ENCODE measurements around the gene KLRC4.
"Not testable (repeated sequence)": the region's sequence is repeated elsewhere in the genome, so short reads cannot be mapped to it uniquely, and the experiment has no call there.

KLRC4 gene, protein sequence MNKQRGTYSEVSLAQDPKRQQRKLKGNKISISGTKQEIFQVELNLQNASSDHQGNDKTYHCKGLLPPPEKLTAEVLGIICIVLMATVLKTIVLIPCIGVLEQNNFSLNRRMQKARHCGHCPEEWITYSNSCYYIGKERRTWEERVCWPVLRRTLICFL

GRCh38 chr12:10409392-10409791 lies at the start of gene KLRC4:
KLRC4 (minus strand) TSS chr12:10409757; CDS start chr12:10409575, 182 bp downstream.
- peak in 1 of 2 donors; percentile 45 for DNase-seq

DNA sequence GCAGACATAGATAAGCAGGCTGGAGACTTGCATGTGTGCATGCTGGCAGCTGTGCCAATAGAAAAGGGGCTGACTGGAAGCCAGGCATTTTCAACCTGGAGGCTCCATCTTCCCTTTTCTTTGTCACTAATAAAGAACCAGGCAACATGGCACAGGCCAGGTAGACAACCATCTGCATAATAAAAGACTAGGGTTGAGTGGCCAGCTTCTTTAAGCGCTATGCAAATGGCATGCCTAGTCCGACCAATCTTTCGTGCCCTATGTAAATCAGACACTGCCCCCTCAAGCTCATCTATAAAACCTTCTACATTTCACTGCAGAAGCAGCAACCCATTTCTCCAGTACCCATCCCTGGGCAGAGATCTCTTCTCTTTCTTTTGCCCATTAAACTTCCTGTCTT lies 48.2 kb upstream of the KLRC4 start:
- DNase-seq: no peak

GRCh38 chr12:10456856-10457255 lies 47.3 kb upstream of the KLRC4 start:
- no peak for DNase-seq

GRCh38 chr12:10455766-10456165 lies 46.2 kb upstream of the KLRC4 start:
- no peak for DNase-seq

DNA sequence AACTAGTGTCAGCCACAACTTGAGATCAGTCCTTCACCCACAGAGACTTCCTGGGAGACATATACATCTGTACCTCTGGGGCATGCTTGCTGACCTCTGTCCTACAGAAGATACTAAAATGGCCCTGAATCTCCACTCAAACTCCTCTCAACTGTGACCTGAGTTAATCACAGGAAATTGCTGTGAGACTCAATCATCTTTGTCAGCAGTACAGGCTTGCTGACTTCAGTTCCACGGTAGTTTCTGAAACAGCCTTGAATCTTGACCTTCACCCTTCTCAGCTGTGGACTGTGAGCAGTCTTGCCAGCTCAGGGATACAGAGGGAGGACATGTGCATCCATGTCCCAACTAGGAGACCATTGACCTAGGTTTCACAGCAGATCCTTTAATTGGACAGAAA lies 45.0 kb upstream of the KLRC4 start:
- no peak for DNase-seq

- DNase-seq: no peak
These were observed 43.6 kb upstream of the KLRC4 start, which contains the start of gene KLRC1 for GRCh38 chr12:10453156-10453555. KLRC1 (minus strand) TSS chr12:10453377; CDS start chr12:10451156, 2,221 bp downstream.

GRCh38 chr12:10448236-10448635 lies 38.7 kb upstream of the KLRC4 start:
- no peak for DNase-seq

GRCh38 chr12:10446052-10446451 lies 36.5 kb upstream of the KLRC4 start:
- not testable (repeated sequence) for DNase-seq

DNA sequence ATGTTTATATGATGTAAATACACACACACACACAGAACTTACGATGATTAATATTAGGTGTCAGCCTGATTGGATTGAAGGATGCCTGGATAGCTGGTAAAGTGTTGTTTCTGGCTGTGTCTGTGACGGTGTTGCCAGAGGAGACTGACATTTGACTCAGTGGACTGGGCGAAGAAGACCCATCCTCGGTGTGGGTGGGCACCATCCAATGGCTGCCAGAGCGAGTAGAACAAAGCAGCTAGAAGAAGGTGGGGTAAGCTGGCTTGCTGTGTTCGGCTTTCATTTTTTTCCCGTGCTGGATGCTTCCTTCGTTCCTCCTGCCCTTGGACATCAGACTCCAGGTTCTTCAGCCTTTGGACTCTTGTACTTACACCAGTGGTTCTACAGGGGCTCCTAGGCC lies 31.6 kb upstream of the KLRC4 start:
- DNase-seq: not testable (repeated sequence)

- not testable (repeated sequence) for DNase-seq
These were observed 30.2 kb upstream of the KLRC4 start for GRCh38 chr12:10439608-10440274.

DNA sequence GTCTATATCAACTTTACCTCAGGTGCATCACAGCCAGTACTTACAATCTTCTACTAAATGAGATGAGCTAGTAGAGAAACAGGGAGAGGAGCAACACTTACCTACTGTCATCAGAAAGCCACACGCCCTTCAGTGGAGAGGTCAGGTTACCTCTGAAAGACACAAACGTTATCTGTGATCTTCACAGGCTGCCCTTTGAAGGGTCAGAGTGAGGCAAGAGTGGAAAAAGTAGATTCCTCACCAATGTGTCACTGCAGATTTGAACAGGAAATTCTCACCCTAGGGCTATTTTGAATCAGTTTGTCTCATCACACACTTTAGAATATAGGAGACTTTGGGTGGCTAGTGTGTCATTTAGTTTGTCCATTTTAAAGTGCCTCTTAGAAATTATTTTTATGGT lies 28.0 kb upstream of the KLRC4 start:
- DNase-seq: not testable (repeated sequence)

- DNase-seq: not testable (repeated sequence)
These were observed 26.3 kb upstream of the KLRC4 start, which contains the start of gene KLRC2 for GRCh38 chr12:10435816-10436215. KLRC2 (minus strand) TSS chr12:10436010; CDS start chr12:10435986, 24 bp downstream.

DNA sequence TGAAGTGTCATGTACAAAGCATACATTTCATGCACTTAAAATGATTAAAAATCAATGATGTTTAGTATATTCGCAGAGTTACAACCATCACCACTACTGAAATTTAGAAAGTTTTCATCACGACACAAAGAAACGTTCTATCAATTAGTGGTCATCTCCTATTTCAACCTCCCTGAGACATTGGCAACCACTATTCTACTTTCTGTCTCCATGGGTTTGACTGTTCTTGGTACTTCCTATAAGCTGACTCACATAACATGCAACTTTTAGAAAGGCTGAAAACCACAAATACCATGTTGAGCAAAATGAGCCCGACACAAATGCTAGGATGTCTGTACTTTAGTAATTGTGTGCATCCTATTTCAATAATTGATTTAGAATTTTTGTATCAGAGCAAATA lies 21.1 kb upstream of the KLRC4 start:
- DNase-seq: not testable (repeated sequence)

GRCh38 chr12:10425938-10426337 lies 16.4 kb upstream of the KLRC4 start:
- DNase-seq: not testable (repeated sequence)

DNA sequence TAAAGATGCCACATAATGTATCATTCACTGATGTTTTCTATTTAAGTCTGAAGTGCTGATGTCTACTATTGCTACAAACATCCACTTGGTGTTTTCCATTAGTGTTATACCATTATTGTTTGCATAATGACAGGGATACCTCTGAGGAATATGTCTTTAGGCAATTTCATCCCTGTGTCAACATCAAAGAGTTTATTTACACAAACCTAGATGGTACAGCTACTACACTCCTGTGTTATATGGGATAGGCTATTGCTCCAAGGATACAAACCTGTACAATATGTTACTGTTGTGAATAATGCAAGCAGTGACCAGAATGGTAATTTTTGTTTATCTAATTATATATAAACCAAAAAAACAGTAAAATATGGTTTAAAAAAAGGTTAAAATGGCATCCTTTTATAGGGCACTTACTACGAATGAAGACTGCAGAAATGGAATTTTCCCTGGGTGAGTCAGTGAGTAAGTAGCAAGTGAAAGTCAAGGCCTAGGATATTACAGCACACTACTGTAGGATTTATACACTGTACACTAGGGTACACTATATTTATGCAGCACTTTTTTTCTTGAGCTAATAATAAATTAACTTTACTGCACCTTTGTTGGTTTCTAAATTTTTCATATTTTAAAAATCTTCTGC lies 14.8 kb upstream of the KLRC4 start:
- DNase-seq: not testable (repeated sequence)

DNA sequence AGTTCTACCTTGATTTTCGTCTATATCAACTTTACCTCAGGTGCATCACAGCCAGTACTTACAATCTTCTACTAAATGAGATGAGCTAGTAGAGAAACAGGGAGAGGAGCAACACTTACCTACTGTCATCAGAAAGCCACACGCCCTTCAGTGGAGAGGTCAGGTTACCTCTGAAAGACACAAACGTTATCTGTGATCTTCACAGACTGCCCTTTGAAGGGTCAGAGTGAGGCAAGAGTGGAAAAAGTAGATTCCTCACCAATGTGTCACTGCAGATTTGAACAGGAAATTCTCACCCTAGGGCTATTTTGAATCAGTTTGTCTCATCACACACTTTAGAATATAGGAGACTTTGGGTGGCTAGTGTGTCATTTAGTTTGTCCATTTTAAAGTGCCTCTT lies 12.6 kb upstream of the KLRC4 start:
- not testable (repeated sequence) for DNase-seq

DNA sequence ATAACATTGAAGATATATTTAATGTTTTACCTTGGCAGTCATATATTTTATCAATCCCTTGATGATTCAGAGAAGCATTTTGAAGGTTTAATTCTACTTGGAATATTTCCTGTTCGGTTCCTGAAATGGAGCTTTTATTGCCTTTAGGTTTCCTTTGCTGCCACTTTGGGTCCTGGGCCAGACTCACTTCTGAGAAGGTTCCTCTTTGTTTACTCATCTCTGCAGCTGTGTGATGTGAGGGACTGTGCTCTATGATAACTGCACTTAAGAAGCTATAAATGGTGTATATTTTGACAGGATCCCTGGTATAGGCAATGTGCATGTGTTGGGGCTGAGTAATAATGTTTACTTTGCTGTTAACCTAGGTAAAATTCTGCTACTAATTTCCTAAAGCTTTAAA lies 10.8 kb upstream of the KLRC4 start, which contains the start of gene KLRC3:
Gene KLRC3 (minus strand): TSS at position 262 of the 400 bp plus-strand sequence. CDS start 45 bp downstream, at position 217.
- DNase-seq: not testable (repeated sequence)

- DNase-seq: no peak
These were observed 715 bp downstream of the KLRC4 start for GRCh38 chr12:10408842-10409241.

- peak in 1 of 2 donors; percentile 31 for DNase-seq
These were observed 2.8 kb downstream of the KLRC4 start for GRCh38 chr12:10406725-10407124.

GRCh38 chr12:10405294-10405693 lies 4.3 kb downstream of the KLRC4 start:
- no peak for DNase-seq

DNA sequence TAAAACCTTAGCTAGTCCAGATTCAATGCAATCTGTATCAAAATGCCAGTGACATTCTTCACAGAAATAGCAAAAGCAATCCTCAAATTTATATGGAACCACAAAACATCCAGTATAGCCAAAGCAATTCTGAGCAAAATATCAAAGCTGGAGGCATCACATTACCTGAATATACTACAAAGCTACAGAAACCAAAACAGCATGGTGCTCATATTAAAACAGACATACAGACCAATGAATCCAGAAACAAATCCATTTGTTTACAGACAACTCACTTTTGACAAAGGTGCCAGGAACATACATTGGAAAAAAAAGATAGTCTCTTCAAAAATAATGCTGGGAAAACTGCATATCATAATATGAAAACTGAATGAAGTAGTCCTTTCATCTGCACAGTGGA lies 4.8 kb downstream of the KLRC4 start:
- no peak for DNase-seq

DNA sequence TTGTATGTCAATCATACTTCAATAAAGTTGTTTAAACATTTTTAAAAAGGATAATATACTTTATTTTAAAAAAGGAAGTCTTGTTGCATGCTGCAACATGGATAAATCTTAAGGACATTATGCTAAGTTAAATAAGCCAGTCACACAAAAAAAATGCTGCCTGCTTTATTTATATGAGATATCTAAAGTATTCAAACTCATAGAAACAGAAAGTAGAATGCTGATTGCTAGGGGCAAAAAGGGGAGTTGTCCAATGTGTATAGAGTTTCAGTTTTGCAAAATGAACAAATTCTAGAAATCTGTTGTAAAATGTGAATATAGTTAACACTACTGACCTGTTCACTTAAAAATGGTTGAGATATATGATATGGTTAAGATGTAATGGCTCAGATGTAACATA lies 8.7 kb downstream of the KLRC4 start:
- peak in 1 of 2 donors; percentile 39 for DNase-seq

- DNase-seq: no peak
These were observed 11.4 kb downstream of the KLRC4 start for GRCh38 chr12:10398168-10398567.

GRCh38 chr12:10397296-10397695 lies 12.3 kb downstream of the KLRC4 start:
- DNase-seq: peak; percentile 28 to 64

Data from CD4-positive, alpha-beta T cell treated with Interferon alpha-2 for 1 hour (primary cell).